HG03460 (cell line): ENCODE measurements around the gene PPP1R13B.

Experiments
- ATAC-seq: cut with Tn5 transposase; IDR thresholded peaks from one replicate; pipeline ENCODE4 v1.9.1; 2021; ENCODE audit not compliant: unreplicated experiment

The PPP1R13B gene

GRCh38 chr14:103688906-103689902 lies 158.2 kb downstream of the PPP1R13B start:
- ATAC-seq = no peak

GRCh38 chr14:103688441-103688840 lies 158.9 kb downstream of the PPP1R13B start:
- no peak for ATAC-seq

GRCh38 chr14:103687712-103688111 lies 159.7 kb downstream of the PPP1R13B start:
- ATAC-seq = no peak

- no peak for ATAC-seq
These were observed 160.4 kb downstream of the PPP1R13B start for GRCh38 chr14:103686831-103687485.

- ATAC-seq = no peak
These were observed 161.8 kb downstream of the PPP1R13B start for GRCh38 chr14:103685276-103686211.

- no peak for ATAC-seq
These were observed 162.5 kb downstream of the PPP1R13B start for GRCh38 chr14:103684871-103685270.

- ATAC-seq = no peak
These were observed 162.9 kb downstream of the PPP1R13B start for GRCh38 chr14:103684471-103684870.
